T-helper 1 cell treated with Interleukin-12 subunit alpha and Interleukin-12 subunit beta and Interleukin-4 antibody, amounts not matched to agents 30 ng/mL and 1 ng/mL, for 36 hours (primary cell): Measurements from ENCODE around the gene RPL19. TPM values are rescaled to one million over a fixed set of nuclear protein-coding genes. Genes with fewer than 3 reads are reported as not detected.
"Not testable (repeated sequence)": the region's sequence is repeated elsewhere in the genome, so short reads cannot be mapped to it uniquely, and the experiment has no call there.

ENCODE experiments used
- intact Hi-C: fragments of 100-400 bp; cut with micrococcal nuclease; formaldehyde crosslinking; loops from one replicate; pipeline ENCODE4 v1.15.1; 2024
- total RNA-seq: library from RNA; stranded (reverse); gene quantifications from 2 replicates; pipeline ENCODE4 v1.2.3, GENCODE V29; 2022

The RPL19 gene
- total RNA-seq, 1 donor from 2014 or later, result 1,679 TPM

GRCh38 chr17:39239640-39240314, 39.7 kb downstream of the RPL19 start:
- intact Hi-C loops, result loop anchor here (5.0 to 10.0 kb wide), 2 partner anchors 87 to 175 kb away; partner anchors contain the start of gene PLXDC1

GRCh38 chr17:39240631-39241030, 40.5 kb downstream of the RPL19 start:
- intact Hi-C loops, result loop anchor here (5.0 kb wide), 1 partner anchor 88 kb away; the partner anchor contains the start of gene PLXDC1

- intact Hi-C loops, result loop anchor here (5.0 kb wide), 1 partner anchor 91 kb away; the partner anchor contains the start of gene PLXDC1
Observed at GRCh38 chr17:39243155-39243554, 43.1 kb downstream of the RPL19 start.

GRCh38 chr17:39244016-39244599, 44.0 kb downstream of the RPL19 start:
- intact Hi-C loops, result loop anchor here (1.0 to 5.0 kb wide), 5 partner anchors 9 to 261 kb away; partner anchors contain the start of gene PLXDC1

- intact Hi-C loops, result loop anchor here (1.0 to 5.0 kb wide), 5 partner anchors 10 to 262 kb away; partner anchors contain the start of gene PLXDC1
Observed at GRCh38 chr17:39244600-39245570, 44.8 kb downstream of the RPL19 start.

GRCh38 chr17:39246274-39246673, 46.2 kb downstream of the RPL19 start:
- intact Hi-C loops, result no loop called here

- intact Hi-C loops, result not testable (repeated sequence)
Observed at GRCh38 chr17:39250076-39250475, 50.0 kb downstream of the RPL19 start.

- intact Hi-C loops, result no loop called here
Observed at GRCh38 chr17:39251997-39252396, 51.9 kb downstream of the RPL19 start.

GRCh38 chr17:39252788-39253460, 52.8 kb downstream of the RPL19 start:
- intact Hi-C loops, result no loop called here

Other genes starting within 250 kb of the RPL19 start
- not detected in 2 replicates for gene FBXO47, start 232.9 kb upstream of the RPL19 start, total RNA-seq
- 1.4 and 1.9 TPM in 2 replicates for gene PLXDC1, start 48.6 kb upstream of the RPL19 start, total RNA-seq
- not detected in 2 replicates for gene ARL5C, start 34.1 kb upstream of the RPL19 start, total RNA-seq
- gene CACNB1, start 2.6 kb upstream of the RPL19 start, total RNA-seq, result 22.5 and 25.7 TPM in 2 replicates
- gene STAC2, start 25.7 kb downstream of the RPL19 start, total RNA-seq, result not detected in 2 replicates
- gene FBXL20, start 201.3 kb downstream of the RPL19 start, total RNA-seq, result 15.7 and 16.7 TPM in 2 replicates